GM21423 (cell line): ENCODE data around the gene ALPP.
"Not testable (repeated sequence)": the region's sequence is repeated elsewhere in the genome, so short reads cannot be mapped to it uniquely, and the experiment has no call there.

Experiments used
- ATAC-seq: cut with Tn5 transposase; IDR thresholded peaks from one replicate; pipeline ENCODE4 v1.9.1; 2021; ENCODE audit warnings: mild to moderate bottlenecking, moderate library complexity; ENCODE audit not compliant: unreplicated experiment

Gene ALPP

DNA sequence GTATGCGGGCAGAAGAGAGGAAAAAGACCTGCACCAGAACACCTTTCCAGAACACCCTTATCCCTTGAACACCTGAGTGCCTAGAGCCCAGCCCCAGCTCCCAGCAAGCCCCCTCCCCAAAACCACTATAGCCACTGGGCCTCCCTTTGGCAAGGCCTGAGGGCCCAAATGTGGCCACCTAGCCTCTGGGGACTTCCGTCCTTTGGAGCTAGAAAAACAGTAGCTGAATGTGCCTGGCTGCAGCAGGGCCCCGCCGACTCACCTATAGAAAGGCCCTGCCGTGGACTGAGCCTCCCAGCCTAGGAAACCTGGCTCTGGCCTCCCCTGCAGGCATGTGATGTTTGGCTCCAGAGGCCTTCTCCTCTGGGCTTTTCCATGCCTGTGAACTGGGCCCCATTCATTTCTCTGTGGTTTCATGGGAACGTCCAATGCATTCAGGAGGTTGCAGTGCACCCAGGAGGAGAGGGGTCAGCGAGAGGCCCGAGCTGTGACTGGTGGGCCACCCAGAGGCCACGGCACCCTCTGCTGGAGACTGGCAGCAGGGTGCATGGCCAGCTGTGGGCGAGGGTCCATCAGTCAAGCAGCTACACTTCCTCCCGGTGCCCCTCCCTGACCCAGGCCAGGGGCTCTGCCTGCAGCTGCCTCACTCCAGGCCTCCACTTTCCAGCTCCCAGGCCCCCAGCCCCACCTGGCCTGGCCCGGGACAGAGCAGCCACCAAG lies 15.3 kb upstream of the ALPP start:
- not testable (repeated sequence) for ATAC-seq

DNA sequence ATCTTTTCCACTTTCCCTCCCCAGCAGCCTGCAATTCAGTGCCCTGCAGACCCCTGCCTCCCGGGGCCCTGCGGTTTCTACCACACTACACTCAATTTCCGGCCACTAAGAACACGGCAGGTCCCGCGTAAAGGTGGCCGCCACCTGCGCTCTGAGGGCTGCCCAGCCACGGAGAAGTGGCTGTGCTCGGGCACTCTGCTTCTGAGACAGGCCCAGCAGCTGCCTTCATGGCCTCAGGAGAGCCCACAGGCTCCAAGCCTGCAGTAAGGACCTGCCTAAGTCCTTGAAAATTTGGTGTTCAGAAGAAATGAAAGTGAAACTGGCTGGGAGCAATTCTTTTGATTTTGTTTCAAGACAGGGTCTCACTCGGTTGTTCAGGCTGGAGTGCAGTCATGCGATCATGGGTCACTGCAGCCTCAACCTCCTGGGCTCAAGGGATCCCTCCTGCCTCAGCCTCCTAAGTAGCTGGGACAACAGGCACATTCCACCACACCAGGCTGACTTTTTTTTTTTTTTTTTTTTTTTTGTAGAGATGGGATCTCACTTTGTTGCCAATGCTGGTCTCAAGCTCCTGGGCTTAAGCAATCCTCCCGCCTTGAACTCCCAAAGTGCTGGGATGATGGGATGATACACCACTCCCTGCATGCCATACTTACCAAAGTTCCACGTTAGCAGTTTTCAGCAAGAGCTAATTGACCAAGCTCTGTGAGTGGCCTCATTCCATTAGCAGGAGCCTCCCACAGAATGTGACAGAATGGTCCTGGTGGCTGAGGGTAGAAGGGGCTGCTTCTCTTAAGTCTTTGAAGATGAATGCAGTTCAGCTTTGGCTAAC lies 14.6 kb upstream of the ALPP start:
- ATAC-seq, result peak; percentile 36

DNA sequence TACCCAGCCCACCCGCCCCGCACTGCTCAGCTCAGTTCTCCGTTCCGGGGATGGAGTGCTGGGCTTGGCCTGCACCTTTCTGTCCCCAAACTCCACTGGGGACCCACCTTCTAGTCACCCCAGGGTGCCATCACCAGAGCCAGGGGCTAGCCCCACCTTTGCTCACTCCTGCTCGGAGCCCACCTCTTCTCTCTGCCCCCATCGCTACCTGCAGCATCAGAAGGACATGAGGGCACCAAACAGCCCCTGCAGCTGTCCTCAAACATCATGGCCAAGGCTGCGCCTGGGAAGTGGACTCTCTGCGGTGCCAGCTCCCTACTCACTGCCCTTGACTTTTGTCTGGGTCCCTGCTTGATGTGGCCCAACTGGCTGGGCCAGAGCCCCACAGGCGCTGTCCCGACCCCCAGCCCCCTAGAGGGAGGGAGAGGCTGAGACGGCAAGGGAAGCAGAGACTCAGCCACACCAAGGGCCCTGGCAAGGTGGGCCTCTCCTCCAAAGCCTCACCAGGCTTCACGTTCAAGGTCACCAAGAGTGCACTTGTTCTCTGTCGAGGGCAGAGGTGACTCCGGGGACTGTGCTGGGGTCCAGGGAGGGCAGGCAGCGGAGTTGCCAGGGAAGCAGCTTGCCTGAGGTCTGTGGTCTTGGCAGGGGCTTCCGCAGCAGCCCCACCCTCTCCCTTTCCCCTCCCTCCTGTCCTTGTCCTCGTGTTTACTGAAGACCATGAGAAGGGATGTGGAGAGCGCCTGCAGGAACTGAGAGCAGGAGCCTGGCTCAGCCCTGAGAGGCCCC lies 13.6 kb upstream of the ALPP start:
- not testable (repeated sequence) for ATAC-seq

DNA sequence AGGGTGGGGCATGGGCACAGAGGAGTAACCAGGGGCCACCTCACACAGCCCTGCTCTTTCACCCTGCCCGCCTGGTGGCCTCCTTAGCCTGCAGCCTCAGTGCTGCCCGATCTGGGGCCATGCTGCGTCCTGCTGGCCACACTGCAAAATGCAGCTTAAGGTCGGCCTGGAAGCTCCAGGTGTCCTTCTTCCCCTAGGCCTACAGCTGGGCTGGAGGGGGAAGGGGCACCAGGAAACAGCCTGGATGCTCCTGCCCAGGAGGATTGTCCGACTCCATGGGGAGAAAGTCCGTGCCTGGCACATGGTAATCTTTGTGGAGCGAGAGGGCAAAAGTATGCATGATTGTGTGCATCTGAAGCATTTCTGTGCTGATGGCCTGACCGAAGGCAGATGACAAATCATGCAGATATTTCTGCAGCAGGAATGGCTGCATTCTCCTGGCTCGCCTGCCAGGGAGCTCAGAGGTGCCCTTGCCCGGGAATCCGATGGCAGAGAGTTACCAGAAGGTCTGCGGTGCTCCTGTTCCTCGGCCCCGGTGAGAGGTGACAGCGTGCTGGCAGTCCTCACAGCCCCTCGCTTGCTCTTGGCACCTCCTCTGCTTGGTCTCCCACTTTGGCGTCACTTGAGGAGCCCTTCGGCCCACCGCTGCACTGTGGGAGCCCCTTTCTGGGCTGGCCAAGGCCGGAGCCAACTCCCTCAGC lies 12.8 kb upstream of the ALPP start:
- no peak for ATAC-seq

DNA sequence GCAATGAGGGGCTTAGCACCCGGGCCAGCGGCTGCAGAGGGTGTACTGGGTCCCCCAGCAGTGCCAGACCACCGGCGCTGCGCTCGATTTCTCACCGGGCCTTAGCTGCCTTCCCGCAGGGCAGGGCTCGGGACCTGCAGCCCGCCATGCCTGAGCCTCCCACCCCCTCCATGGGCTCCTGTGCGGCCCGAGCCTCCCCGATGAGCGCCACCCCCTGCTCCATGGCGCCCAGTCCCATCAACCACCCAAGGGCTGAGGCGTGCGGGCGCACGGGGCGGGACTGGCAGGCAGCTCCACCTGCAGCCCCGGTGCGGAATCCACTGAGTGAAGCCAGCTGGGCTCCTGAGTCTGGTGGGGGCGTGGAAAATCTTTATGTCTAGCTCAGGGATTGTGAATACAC lies 12.1 kb upstream of the ALPP start:
- ATAC-seq, result not testable (repeated sequence)

DNA sequence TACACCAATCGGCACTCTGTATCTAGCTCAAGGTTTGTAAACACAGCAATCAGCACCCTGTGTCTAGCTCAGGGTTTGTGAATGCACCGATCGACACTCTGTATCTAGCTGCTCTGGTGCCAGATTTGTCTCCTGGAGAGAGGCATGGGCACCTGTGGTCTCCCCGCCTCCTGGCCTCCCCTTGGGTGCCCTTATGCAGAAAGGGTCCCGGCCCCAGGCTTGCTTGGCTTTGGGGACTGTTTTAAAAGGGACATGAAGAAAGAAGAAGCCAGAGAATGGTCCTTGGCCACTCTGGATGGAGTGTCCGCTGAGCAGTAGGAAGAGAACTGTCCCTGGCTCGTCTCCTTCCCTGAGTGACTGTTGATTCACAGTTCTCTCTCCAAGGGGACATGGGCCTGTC lies 11.5 kb upstream of the ALPP start:
- ATAC-seq, result no peak

DNA sequence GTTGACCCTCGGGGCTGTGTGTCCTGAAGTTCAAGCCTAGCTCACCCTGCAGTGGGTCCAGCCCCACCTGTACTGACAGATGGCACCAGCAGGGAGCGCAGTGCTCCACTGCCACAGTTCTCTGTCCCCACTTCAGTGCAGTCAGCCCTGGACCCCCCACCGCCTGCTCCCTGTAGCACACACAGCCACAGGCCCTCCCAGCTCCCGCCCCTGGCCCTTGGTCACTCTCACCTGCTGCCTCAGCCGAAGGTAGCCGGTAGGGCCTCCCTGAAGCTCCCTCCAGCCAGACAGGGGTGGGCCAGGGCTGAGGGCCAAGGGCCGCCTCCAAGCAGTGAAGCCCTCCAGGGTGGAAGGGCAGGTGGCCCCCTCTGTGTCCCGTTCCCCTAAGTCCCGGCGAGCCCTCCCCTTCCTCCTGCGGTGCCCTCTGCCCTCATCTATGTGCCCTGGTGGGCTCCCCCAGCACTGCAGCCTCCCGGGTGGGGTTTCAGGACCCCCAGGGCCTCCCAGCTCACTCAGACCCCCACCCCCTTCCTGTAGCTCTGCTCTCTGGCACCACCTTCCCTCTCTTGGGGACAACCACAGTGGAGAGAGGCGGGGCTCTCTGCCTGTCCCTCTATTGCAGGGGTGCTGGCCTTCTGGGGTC lies 10.8 kb upstream of the ALPP start:
- ATAC-seq, result no peak

DNA sequence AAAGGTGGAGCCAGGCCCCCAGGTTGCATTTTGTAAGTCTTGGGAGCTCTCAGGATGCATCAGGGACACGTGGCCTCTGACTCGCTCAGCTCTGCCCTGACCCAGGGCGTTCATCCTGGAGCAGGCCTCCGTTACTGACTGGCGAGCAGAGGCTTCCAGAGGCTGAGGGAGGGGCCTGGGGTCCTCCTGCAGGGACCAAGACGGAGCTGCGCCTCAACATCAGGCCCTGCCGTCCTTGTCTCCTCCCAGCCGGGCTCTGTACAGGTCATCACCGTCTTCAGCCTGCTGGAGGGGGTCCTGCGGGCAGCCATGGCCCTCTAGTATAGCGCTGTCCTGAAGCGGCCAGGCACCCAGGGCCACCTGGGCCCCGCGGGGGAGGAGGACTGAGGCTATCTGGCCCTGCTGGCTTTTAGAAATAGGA lies 10.2 kb upstream of the ALPP start:
- no peak for ATAC-seq

DNA sequence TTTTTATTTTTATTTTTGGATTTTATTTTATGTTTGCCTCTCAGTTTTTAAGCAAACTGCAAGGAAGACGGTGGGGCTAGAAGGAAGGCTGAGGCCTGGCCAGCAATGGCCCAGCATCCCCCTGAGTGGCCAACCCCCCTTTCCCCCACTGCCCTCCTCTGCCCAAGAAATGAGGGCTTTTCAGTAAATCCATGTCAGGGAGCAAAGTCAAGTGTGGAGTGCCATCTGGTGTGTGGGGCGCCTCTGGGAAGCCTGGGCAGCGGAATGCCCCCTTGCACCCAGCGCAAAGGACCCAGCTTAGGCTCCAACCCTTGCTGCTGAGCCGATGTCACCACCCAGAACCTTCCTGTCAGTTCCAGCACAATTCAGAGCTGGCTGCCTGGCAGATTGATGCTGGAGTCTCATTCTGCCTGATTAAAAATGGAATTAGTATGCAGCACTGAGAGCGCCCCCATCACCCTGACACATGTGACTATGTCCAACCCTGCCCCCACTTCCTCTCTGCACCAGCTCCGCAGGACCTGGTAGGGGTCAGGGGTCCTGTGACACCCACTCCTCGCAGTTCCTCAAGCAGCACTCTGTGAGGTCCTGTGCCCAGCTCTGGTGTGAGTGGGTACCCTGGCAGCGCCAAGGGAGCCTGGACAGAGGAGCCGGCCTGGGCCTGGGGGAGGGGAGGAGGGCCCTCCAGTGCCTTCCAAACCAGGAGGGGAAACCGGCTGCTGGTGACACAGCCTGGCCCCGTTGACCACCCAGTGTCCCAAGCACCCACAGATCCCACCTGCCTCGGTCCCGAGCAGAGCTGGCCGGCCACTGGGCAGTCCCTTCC lies 9.2 kb upstream of the ALPP start:
- no peak for ATAC-seq

DNA sequence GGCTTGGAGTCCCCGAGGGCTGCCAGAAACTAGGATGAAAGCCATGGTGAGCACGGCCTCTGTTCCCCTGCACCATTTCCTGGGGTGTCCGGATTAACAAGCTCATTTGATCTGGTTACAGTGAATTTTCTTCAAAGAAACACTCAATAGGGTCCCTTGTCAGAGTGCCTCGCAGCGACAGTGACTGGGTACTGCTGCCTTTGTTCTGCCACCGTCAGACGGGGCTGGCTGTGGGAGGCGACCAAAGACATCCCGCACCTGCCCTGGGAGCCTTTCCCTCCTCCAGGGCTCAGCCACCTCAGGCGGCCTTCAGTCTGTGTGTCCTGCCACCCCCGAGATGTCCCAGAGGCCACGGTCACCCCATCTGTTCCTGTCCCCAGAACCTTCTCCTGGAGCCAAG lies 8.5 kb upstream of the ALPP start:
- ATAC-seq, result not testable (repeated sequence)

DNA sequence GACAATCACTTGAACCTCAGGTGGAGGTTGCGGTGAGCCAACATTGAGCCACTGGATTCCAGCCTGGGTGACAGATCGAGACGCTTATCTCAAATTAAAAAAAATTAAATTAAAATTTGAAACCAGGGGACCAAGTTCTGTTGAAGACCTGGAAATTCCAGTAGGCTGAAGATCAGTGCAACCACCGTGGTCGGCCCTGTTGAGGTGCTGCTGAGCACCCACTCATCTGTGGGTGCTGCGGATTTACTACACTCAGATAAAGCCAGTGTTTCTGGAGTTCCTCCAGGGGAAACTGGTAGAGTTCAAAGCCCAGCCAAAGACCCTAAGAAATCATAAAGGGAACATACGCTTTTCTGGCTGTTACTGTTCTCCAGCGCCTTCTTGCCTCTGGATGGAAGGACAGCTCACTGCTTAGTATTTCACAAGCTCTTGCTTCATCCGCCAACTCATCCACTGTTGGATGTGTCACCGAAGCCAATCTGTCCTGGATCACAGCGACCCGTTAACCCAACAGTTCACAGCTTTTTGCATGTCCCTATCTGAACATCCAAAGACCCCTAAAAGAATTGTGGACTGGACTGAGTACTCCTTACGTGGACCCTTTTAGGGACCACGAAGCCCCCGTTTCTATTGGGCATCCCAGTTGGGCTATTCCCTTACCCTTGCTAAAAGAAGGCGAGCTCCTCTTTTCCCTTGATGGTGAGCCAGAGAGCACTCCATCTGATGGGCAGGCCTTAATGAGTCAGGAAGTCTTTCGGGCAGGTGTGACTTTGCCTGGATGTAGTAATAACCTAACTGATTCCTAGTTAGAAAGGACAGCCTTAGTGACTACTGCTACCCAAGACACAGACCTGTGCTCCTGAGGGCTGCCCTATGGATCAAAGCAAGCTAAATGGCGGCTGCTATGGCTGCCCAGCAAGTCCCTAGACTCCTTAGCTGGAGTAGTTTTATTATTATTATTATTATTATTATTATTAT lies 6.0 kb upstream of the ALPP start:
- ATAC-seq, result no peak

DNA sequence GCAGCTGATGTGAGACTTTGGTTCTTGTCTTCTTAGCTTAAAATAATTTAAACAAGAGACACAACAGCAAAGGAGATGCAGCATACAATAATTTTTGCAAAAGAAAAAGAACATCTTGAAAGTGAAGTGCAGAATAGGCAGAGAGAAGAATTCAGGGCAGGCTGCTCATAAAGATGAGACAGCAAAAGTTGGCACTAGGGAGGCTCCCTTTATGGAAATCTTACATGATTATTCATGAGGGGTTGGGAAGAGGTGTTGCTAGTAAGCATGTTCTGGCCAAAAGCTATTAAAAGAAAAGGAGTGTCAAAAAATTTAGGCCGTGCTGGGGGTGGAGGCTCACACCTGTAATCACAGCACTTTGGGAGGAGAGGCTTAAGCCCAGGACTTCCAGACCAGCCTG lies 4.2 kb upstream of the ALPP start:
- ATAC-seq, result no peak

DNA sequence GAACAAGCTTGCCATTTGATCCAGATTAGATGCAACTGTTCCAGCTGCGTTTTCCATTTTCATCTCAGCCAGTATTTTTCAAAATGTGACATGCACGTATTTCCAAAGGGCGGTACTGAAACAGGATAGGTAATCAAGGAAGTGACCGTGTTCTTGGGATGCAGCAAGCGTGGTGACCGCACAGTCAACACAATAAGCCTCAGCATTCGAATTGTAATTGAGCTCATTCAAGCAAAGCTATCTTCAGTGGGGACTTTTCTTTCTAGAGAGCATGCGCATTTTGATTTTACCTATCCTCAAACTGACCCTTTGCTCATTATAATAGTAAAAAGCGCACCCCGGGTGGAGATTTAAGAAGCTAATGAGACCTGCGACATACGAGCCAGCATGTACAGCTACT lies 3.4 kb upstream of the ALPP start:
- ATAC-seq, result no peak

DNA sequence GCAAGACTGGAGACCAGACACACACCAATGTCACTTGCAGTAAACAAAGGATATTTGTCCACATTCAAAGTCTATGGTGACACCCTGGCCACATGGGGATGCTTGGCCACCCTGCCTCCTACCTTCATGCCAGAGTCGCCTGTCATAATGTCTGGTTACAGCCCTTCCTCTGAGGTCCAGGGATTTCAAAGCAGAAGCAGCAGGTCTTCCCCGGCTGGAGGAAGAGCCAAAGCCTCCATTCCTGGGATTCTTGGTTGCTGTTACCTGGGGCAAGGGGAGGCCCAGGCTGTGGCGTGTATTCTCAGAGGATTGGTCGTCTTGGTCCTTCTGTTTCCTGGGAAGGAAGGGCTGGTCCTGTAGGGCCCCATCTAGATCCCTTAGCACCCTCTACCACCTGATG lies 2.3 kb upstream of the ALPP start:
- ATAC-seq, result no peak

DNA sequence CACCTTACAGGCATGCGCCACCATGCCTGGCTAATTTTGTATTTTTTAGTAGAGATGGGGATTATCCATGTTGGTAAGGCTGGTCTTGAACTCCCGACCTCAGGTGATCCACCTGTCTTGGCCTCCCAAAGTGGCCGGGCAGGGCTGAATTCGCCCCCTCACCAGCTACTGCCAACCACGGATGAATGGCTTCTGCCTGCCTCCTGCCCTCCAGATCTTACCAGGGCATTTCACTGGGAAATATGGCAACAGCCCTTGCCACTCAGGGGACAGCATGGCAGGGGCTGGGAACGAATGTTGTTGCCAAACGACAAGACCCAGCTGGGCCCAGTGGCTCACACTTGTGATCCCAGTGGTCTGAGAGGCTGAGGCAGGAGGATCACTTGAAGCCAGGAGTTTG lies 1.8 kb upstream of the ALPP start:
- ATAC-seq, result no peak

DNA sequence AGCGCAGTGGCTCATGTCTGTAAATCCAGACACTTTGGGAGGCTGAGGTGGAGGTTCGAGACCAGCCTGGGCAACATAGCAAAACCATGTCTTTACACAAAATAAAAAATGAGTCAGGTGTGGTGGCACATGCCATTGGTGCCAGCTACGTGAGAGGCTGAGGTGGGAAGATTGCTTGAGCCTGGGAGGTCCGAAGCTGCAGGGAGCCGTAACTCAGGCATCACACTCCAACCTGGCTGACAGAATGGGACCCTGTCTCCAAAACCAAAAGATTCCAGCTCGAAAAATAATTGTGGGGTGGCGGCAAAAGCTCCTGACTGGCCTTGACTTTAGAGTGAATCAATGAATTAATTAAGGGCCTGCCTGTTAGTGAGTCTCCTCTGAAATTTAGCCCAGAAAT lies 1.2 kb upstream of the ALPP start:
- ATAC-seq, result no peak

DNA sequence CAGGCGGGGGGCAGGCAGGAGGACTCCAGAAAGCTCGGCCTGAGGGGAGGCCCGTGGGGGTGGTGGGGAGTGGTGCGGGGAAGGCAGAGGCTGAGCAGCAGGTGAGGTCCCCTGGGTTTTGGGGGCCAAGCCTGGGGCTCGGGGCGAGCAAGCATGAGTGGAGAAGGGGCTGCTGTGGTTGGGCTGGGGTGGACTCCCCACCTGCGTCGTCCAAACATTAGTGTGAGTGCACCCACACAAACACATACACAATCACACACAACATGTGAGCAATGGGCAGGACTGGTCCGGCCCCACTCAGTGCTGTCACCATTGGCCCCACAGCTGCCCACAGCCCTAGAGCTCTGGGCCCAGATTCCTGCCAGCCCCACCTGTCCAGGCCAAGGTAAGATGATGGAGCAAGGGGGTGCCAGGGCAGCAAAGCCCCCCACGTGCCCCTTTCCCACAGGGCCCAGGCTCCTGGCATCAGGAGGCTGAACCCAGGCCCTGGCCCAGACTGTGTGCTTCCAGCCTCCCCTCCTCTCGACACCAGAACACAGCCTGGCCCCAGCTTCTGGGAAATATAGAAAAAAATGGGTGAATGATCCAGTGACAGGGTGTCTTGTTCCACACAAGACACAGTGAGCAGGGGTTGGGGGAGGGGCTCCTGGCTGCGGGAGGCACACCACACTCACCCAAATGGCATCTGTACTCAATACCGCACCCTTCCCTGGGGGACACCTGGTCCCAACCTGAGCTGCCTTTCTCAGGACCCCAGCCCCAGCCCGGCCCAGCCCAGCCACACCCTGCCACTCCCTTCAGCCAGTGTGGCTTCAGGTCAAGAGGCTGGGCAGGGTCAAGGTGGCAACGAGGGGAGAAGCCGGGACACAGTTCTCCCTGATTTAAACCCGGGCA lies 463 bp upstream of the ALPP start:
- no peak for ATAC-seq
